ENCODE data around the gene HOXA7.

GRCh38 chr7:27169658-27170425 is 13.4 kb upstream of the HOXA7 start:
- TF ChIP-seq CTCF (IDR thresholded peaks at IDR 0.05; ENCODE audit: low read depth, low read length, poor library complexity, severe bottlenecking) (no peak), EZH2phosphoT487 (IDR thresholded peaks at IDR 0.05; ENCODE audit: borderline replicate concordance, low read length) (peak; percentile 46)
